8988T (cell line): ENCODE measurements around the gene MAGI1.
"Not testable (repeated sequence)": the region's sequence is repeated elsewhere in the genome, so short reads cannot be mapped to it uniquely, and the experiment has no call there.

Experiments used
- DNase-seq: peaks from one replicate; pipeline ENCODE4 v3.0.0; 2011

Gene MAGI1

DNA sequence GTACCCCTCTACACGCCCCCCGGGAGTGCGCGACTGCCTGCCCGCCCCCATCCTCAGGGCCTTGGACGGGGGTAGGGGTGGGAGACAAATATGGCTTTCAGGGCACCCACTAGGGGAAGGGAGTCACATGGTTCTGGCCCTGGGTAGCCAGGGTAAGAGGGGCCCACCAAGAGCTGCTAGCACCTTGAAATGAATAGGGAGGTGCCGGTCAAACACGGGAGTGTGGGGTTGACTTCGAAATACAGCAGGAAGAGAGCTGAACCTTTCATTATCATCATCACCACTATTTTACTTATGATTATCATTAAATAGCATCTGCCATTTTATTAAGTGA is 489.1 kb downstream of the MAGI1 start:
- DNase-seq: no peak

GRCh38 chr3:65548848-65549625 is 489.7 kb downstream of the MAGI1 start:
- DNase-seq: no peak

DNA sequence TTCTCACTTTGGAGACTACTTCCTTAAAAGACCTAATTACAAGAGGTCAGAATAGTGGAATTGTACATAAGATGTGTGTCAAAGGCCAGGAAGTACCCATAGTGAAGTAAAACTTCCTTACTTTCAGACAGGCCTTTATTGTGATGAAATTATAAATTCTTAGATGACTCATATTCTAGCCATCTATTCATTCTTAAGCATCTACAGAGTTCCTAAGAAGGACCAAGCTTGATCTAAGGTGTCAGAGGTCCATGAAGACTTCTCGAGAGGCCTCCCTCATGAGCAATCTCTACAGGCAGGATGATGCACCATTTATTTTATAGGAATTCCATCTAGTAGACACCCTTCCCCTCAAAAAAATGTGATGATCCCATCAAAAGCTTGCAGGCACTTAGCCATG is 493.3 kb downstream of the MAGI1 start:
- no peak for DNase-seq

DNA sequence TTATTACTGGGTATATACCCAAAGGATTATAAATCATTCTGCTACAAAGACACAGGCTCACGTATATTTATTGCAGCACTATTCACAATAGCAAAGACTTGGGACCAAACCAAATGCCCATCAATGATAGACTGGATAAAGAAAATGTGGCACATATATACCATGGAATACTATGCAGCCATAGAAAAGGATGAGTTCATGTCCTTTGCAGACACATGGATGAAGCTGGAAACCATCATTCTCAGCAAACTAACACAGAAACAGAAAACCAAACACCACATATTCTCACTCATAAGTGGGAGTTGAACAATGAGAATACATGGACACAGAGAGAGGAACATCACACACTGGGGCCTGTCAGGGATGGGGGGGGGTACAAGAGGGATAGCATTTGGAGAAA is 495.3 kb downstream of the MAGI1 start:
- DNase-seq: not testable (repeated sequence)

DNA sequence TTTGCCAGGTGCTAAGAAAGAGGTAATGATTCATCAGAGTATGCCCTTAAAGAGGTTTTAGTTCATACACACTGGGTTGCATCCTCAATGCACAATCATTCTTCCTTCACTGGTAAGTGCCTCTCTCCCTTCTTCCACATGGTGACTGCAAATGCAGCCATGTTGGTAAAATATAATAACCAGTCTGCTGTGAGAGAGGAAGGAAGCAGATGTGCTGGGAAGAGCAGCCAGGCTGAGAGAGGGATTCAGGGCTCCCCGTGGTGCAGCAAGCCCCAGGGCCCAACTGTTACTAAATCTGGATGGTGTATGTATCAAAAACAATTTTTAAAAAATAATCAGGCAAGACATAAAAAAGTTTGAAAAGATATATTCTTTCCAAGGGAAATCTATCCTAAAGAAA is 498.1 kb downstream of the MAGI1 start:
- DNase-seq: no peak

GRCh38 chr3:65539616-65540015 is 499.1 kb downstream of the MAGI1 start:
- no peak for DNase-seq

- no peak for DNase-seq
These were observed 500.6 kb downstream of the MAGI1 start for GRCh38 chr3:65538101-65538500.

- DNase-seq: no peak
These were observed 501.6 kb downstream of the MAGI1 start for GRCh38 chr3:65537109-65537508.

DNA sequence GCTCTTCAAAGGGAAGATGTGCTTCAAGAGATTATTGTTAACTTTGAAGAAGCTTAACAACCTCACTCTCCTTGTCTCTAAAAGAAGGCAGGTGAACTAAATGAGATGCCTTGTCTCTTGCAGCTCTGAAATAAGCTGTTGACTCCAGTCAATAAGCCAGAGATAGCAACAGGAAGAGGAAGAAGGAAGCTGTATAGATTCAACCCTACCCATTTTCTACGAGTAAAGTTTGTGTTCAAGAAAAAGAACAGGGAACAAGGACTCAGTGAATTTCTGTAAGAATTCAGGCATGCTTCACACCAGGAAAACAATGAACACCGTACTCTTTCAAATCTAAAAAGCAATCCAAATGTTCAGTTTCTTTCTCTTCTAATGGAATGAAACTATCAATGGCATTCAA is 503.5 kb downstream of the MAGI1 start:
- no peak for DNase-seq

GRCh38 chr3:65534805-65535204 is 503.9 kb downstream of the MAGI1 start:
- no peak for DNase-seq

GRCh38 chr3:65532749-65533148 is 506.0 kb downstream of the MAGI1 start:
- DNase-seq: no peak

- no peak for DNase-seq
These were observed 506.5 kb downstream of the MAGI1 start for GRCh38 chr3:65532215-65532614.

DNA sequence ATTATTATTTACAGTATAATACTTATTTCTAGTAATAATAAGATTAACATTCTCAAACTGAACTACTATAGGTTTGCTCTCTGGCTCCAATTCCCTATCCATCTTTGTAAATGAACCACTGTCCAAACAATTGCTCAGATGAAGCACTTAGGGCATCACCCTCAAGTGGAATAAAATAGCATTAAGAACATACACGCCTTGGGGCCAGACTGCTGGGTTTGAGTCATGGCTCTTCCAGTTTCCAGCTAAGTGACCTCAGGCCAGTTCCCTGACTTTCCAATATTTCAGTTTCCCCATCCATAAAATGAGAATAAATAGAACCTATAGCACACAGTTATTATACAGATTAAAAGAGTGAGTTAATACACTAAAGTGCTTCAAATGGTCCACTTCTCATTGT is 507.2 kb downstream of the MAGI1 start:
- DNase-seq: no peak

GRCh38 chr3:65526656-65527055 is 512.1 kb downstream of the MAGI1 start:
- no peak for DNase-seq

- DNase-seq: no peak
These were observed 514.1 kb downstream of the MAGI1 start for GRCh38 chr3:65524584-65524983.

DNA sequence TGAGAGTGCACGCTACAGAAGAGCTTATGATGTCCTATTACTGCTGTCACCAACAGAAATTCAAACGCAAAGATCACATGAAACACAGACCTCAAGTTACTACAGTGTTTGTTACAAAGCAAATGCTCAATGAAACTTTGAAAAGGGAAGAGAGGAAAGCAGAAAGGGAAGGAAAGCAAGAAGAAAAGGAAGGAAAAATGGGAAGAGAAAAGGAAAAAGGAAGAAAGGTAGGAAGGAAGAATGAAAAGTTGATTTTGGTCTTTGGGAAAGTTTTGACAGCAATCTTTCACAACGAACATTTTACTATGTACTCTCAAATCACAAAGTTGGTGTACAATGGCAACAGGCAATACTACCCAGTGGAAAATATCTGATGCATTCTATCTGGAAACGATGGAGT is 514.8 kb downstream of the MAGI1 start:
- DNase-seq: no peak

DNA sequence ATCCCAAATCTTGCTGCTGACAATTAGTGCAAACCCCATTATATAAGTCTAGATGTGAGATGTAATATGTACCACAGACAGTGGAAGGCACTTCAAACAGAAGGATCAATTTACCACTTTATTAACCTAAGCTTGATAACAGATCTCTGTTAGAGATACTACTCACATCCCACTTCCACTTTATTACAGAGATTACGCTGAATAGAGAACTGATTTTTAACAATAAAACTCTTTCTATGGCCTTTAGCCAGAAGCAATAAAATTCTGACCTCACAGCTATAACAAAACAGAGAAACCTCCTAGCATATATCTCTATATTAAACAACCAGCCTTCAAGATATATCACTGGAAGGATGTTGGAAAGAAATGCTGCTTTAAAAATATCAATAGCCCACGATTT is 517.7 kb downstream of the MAGI1 start:
- DNase-seq: no peak

DNA sequence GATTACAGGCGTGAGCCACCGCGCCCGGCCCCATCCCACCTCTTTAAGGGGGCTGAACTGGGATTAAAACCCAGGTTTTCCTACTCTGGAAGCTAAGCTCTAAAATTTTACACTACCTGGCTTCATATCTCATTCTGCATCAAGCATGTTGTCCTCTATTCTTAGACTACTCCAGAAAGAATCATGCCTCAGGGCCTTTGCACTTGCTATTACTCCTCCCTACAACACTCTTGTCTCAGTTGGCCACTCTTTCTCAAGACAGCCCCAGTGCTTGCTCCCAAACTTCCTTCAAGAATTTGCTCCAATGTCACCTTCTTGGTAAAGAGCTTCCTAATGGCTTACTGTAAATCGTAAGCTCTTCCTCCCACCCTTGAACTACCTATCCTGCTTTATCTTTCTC is 521.7 kb downstream of the MAGI1 start:
- DNase-seq: no peak

GRCh38 chr3:65514317-65514716 is 524.4 kb downstream of the MAGI1 start:
- DNase-seq: not testable (repeated sequence)

DNA sequence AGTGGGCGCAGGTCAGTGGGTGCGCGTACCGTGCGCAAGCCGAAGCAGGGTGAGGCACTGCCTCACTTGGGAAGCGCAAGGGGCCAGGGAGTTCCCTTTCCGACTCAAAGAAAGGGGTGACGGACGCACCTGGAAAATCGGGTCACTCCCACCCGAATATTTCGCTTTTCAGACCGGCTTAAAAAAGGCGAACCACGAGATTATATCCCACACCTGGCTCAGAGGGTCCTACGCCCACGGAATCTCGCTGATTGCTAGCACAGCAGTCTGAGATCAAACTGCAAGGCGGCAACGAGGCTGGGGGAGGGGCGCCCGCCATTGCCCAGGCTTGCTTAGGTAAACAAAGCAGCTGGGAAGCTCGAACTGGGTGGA is 529.3 kb downstream of the MAGI1 start:
- not testable (repeated sequence) for DNase-seq

DNA sequence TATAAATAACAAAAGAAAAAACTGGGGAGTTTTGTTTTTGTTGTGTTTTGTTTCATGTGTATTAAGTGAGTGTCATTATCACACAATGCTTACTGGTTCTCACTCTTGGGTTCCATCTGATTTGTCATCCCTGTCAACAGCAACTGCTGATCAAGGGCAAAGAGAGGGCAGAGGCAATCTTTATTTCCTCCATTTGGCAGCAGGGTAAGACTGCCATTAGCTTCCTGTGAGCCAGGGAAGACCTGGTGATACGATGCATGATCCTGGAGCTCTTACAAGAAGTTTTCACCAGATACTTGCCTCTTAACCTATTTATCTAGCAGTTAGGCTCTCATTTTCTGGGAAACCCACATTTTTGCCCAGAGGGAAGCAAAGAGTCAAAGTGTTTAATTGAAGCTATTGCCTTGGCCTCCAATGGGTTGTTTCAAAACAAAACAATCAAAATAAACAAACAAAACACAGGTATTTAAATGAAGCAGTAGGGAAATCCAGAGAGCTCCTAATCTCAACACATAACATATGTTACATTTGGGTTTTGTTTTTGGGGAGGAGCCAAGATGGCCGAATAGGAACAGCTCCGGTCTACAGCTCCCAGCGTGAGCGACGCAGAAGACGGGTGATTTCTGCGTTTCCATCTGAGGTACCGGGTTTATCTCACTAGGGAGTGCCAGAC is 529.8 kb downstream of the MAGI1 start:
- DNase-seq: no peak

- no peak for DNase-seq
These were observed 531.3 kb downstream of the MAGI1 start for GRCh38 chr3:65507437-65507836.

DNA sequence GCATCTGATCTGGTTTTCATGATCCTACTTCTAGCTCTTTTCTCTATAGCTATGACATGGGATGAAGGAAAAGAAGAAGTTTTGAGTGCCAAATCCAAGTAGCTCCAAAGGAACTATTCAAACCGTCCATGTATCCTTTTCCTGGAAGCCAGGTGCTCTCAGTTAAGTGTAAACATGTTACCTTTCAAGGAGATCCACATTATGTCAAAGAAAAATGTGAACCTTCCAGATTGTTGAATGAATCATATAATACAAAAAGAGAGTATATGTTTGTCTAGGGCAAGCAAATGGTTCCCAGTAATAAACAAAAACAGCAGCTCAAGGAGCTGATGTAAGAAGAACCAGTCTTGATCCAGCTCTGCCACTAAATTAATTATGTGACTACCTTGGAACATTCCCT is 534.9 kb downstream of the MAGI1 start:
- no peak for DNase-seq

- no peak for DNase-seq
These were observed 536.2 kb downstream of the MAGI1 start for GRCh38 chr3:65502526-65502925.
